H7 (cell line): ENCODE data around the gene HIBCH. TPM values are rescaled to one million over a fixed set of nuclear protein-coding genes. Genes with fewer than 3 reads are reported as not detected.
"Not testable (repeated sequence)": the region's sequence is repeated elsewhere in the genome, so short reads cannot be mapped to it uniquely, and the experiment has no call there.

Experiments
- DNase-seq: peaks from one replicate; pipeline ENCODE4 v3.0.0; 2012
- H3K27me3 ChIP-seq: 2 replicates; pipeline ENCODE4 v1.6.0; 2011; ENCODE audit warnings: mild to moderate bottlenecking, low read length; ENCODE audit not compliant: control insufficient read depth, insufficient read depth
- H3K36me3 ChIP-seq: replicated peaks from 2 replicates; pipeline ENCODE4 v1.5.1; 2011; ENCODE audit warnings: low read length; ENCODE audit not compliant: control insufficient read depth, insufficient read depth
- H3K4me3 ChIP-seq: 2 replicates; pipeline ENCODE4 v1.5.1; 2011; ENCODE audit warnings: low read depth, mild to moderate bottlenecking, control low read depth, low read length, moderate library complexity; ENCODE audit not compliant: insufficient read depth
- total RNA-seq: library from RNA; depleted of rRNA; stranded (reverse); fragments of >200 nt; shearing (Covaris generic); gene quantifications from 2 replicates; pipeline ENCODE4 v1.2.3, GENCODE V29; 2014

HIBCH gene
- total RNA-seq, 1 experiment from 2014 or later: 13.0 TPM

GRCh38 chr2:190261851-190262250 lies 57.8 kb downstream of the HIBCH start:
- no peak for DNase-seq
- no peak overlapping the region for H3K4me3 ChIP-seq
- H3K27me3 ChIP-seq: no peaks in the 10 kb centered on the region
- no peaks in the 10 kb centered on the region; the same call in 1 of the 2 replicates for H3K36me3 ChIP-seq

- Histone ChIP-seq H3K27me3 (no peaks in the 10 kb centered on the region), H3K4me3 (no peak overlapping the region), H3K36me3 (no peaks in the 10 kb centered on the region; the same call in 1 of the 2 replicates)
- DNase-seq: no peak
Observed at GRCh38 chr2:190256087-190256486, 63.5 kb downstream of the HIBCH start.

- Histone ChIP-seq H3K27me3 (no peaks in the 10 kb centered on the region), H3K36me3 (no peaks in the 10 kb centered on the region; the same call in 1 of the 2 replicates)
- DNase-seq: no peak
Observed at GRCh38 chr2:190255676-190256075, 64.0 kb downstream of the HIBCH start.

GRCh38 chr2:190254063-190254850 lies 65.4 kb downstream of the HIBCH start:
- DNase-seq: no peak
- Histone ChIP-seq H3K36me3 (no peaks in the 10 kb centered on the region; the same call in 1 of the 2 replicates), H3K4me3 (no peak overlapping the region), H3K27me3 (no peaks in the 10 kb centered on the region)

More at GRCh38 chr2:190255676-190256075, 64.0 kb downstream of the HIBCH start:
- no peak overlapping the region for H3K4me3 ChIP-seq

- Histone ChIP-seq H3K4me3 (no peak overlapping the region), H3K27me3 (no peaks in the 10 kb centered on the region)
- no peak for DNase-seq
Observed at GRCh38 chr2:190250421-190250820, 69.2 kb downstream of the HIBCH start.

GRCh38 chr2:190235551-190236075 lies 84.0 kb downstream of the HIBCH start:
- Histone ChIP-seq H3K36me3 (no peaks in the 10 kb centered on the region), H3K27me3 (no peaks in the 10 kb centered on the region), H3K4me3 (no peak overlapping the region)
- DNase-seq: no peak

More at GRCh38 chr2:190250421-190250820, 69.2 kb downstream of the HIBCH start:
- no peaks in the 10 kb centered on the region for H3K36me3 ChIP-seq

- DNase-seq: no peak
- Histone ChIP-seq H3K27me3 (no peaks in the 10 kb centered on the region), H3K4me3 (no peak overlapping the region), H3K36me3 (no peaks in the 10 kb centered on the region)
Observed at GRCh38 chr2:190235101-190235500, 84.5 kb downstream of the HIBCH start.

GRCh38 chr2:190223989-190224388 lies 95.6 kb downstream of the HIBCH start:
- not testable (repeated sequence) for DNase-seq, H3K4me3 ChIP-seq, H3K36me3 ChIP-seq, H3K27me3 ChIP-seq

- DNase-seq, H3K4me3 ChIP-seq: not testable (repeated sequence)
Observed at GRCh38 chr2:190222745-190223144, 96.9 kb downstream of the HIBCH start.

GRCh38 chr2:190221429-190221828 lies 98.2 kb downstream of the HIBCH start:
- Histone ChIP-seq H3K36me3 (peaks cover 3% of the 10 kb centered on the region), H3K27me3 (no peaks in the 10 kb centered on the region), H3K4me3 (no peak overlapping the region)
- DNase-seq: no peak

More at GRCh38 chr2:190222745-190223144, 96.9 kb downstream of the HIBCH start:
- not testable (repeated sequence) for H3K36me3 ChIP-seq, H3K27me3 ChIP-seq

GRCh38 chr2:190219186-190219585 lies 100.4 kb downstream of the HIBCH start:
- Histone ChIP-seq H3K4me3 (no peak overlapping the region), H3K27me3 (no peaks in the 10 kb centered on the region)

GRCh38 chr2:190217616-190218015 lies 102.0 kb downstream of the HIBCH start:
- DNase-seq: no peak
- Histone ChIP-seq H3K36me3 (no peaks in the 10 kb centered on the region), H3K27me3 (no peaks in the 10 kb centered on the region), H3K4me3 (no peak overlapping the region)

More at GRCh38 chr2:190219186-190219585, 100.4 kb downstream of the HIBCH start:
- peaks cover 3% of the 10 kb centered on the region for H3K36me3 ChIP-seq
- DNase-seq: no peak

- no peaks in the 10 kb centered on the region for H3K36me3 ChIP-seq
- DNase-seq: peak; percentile 25
- H3K27me3 ChIP-seq: no peaks in the 10 kb centered on the region
- H3K4me3 ChIP-seq: no peak overlapping the region
Observed at GRCh38 chr2:190216829-190217228, 102.8 kb downstream of the HIBCH start.

GRCh38 chr2:190215620-190216019 lies 104.0 kb downstream of the HIBCH start:
- no peak overlapping the region for H3K4me3 ChIP-seq
- no peak for DNase-seq
- H3K36me3 ChIP-seq: no peaks in the 10 kb centered on the region

More at GRCh38 chr2:190215620-190216019, 104.0 kb downstream of the HIBCH start:
- no peaks in the 10 kb centered on the region for H3K27me3 ChIP-seq
